ENCODE data around the gene ETV3.

ETV3 gene

DNA sequence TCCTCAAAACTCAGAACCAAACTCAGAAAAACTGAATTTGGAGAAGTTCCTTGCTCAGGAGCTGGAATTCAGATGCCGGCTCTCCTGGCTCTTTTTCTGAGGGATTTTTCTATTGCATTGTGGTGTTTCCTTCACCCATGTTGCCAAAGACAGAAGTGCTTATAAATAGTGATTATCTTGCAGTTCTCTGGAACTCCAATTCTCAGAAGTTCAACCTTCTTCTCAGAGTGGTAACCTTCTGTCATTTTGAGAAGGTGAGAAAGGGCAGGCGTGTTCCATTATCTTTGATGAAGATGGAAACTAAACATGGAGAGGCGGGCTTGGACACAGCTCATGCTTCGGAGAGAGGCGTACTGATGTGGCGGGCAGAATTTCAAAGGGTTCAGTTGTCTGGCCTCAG is 12.4 kb upstream of the ETV3 start:
- H3K27ac ChIP-seq (ENCODE audit: low read depth, low read length), result no peak overlapping the region
- no peak overlapping the region for H2AFZ ChIP-seq (ENCODE audit: low read length, unreplicated experiment)
- no peaks in the 10 kb centered on the region for H3K36me3 ChIP-seq (ENCODE audit: insufficient read depth, low read length)
- H3K4me1 ChIP-seq (ENCODE audit: control insufficient read depth, insufficient read depth, low read length, unreplicated experiment), result peaks cover 18% of the 10 kb centered on the region
- H3K4me3 ChIP-seq (ENCODE audit: low read depth, low read length), result no peak overlapping the region
- H3K79me2 ChIP-seq (ENCODE audit: control insufficient read depth, insufficient read depth, low read length, unreplicated experiment), result no peaks in the 10 kb centered on the region
- 0 out of 2 replicates have a peak, but pooled peaks cover 15% of the 10 kb centered on the region for H3K27me3 ChIP-seq (ENCODE audit: insufficient read depth, low read length)

GRCh38 chr1:157147906-157148700 is 9.9 kb upstream of the ETV3 start:
- Histone ChIP-seq H3K4me3 (ENCODE audit: low read depth, low read length) (no peak overlapping the region), H3K27me3 (ENCODE audit: insufficient read depth, low read length) (0 out of 2 replicates have a peak, but pooled peaks cover 15% of the 10 kb centered on the region), H3K36me3 (ENCODE audit: insufficient read depth, low read length) (no peaks in the 10 kb centered on the region), H3K79me2 (ENCODE audit: control insufficient read depth, insufficient read depth, low read length, unreplicated experiment) (no peaks in the 10 kb centered on the region), H2AFZ (ENCODE audit: low read length, unreplicated experiment) (no peak overlapping the region), H3K4me1 (ENCODE audit: control insufficient read depth, insufficient read depth, low read length, unreplicated experiment) (no peaks in the 10 kb centered on the region), H3K27ac (ENCODE audit: low read depth, low read length) (no peak overlapping the region)

GRCh38 chr1:157147037-157147436 is 8.8 kb upstream of the ETV3 start:
- H3K4me1 ChIP-seq (ENCODE audit: control insufficient read depth, insufficient read depth, low read length, unreplicated experiment), result peaks cover 7% of the 10 kb centered on the region
- no peak overlapping the region for H2AFZ ChIP-seq (ENCODE audit: low read length, unreplicated experiment)
- no peak overlapping the region for H3K27ac ChIP-seq (ENCODE audit: low read depth, low read length)
- H3K79me2 ChIP-seq (ENCODE audit: control insufficient read depth, insufficient read depth, low read length, unreplicated experiment), result no peaks in the 10 kb centered on the region
- H3K36me3 ChIP-seq (ENCODE audit: insufficient read depth, low read length), result no peaks in the 10 kb centered on the region
- H3K4me3 ChIP-seq (ENCODE audit: low read depth, low read length), result no peak overlapping the region
- H3K27me3 ChIP-seq (ENCODE audit: insufficient read depth, low read length), result 0 out of 2 replicates have a peak, but pooled peaks cover 15% of the 10 kb centered on the region

DNA sequence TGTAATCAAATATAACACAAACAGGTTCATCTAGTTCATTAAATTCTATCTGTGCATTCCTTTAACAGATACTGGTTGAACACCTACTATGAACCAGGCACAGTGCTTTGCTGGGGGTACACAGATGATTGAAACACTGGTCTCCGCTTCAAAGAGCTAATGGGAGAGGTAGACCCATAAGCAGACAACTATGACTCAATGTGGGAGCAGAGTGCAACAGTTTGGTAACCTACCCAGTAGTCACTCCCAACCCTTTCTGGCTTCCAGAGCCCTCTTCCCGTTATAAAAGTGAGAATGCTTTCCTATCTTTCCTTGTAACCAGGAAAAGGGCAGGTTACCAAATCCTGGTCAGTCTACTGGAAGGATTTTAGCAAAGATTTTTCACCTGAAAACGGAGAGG is 8.0 kb upstream of the ETV3 start:
- Histone ChIP-seq H3K27me3 (ENCODE audit: insufficient read depth, low read length) (0 out of 2 replicates have a peak, but pooled peaks cover 15% of the 10 kb centered on the region), H2AFZ (ENCODE audit: low read length, unreplicated experiment) (no peak overlapping the region), H3K4me1 (ENCODE audit: control insufficient read depth, insufficient read depth, low read length, unreplicated experiment) (peaks cover 7% of the 10 kb centered on the region), H3K4me3 (ENCODE audit: low read depth, low read length) (no peak overlapping the region), H3K27ac (ENCODE audit: low read depth, low read length) (no peak overlapping the region), H3K79me2 (ENCODE audit: control insufficient read depth, insufficient read depth, low read length, unreplicated experiment) (no peaks in the 10 kb centered on the region), H3K36me3 (ENCODE audit: insufficient read depth, low read length) (no peaks in the 10 kb centered on the region)

- Histone ChIP-seq H2AFZ (ENCODE audit: low read length, unreplicated experiment) (no peak overlapping the region), H3K4me3 (ENCODE audit: low read depth, low read length) (no peak overlapping the region), H3K27me3 (ENCODE audit: insufficient read depth, low read length) (0 out of 2 replicates have a peak, but pooled peaks cover 13% of the 10 kb centered on the region), H3K4me1 (ENCODE audit: control insufficient read depth, insufficient read depth, low read length, unreplicated experiment) (peaks cover 7% of the 10 kb centered on the region), H3K36me3 (ENCODE audit: insufficient read depth, low read length) (no peaks in the 10 kb centered on the region), H3K79me2 (ENCODE audit: control insufficient read depth, insufficient read depth, low read length, unreplicated experiment) (no peaks in the 10 kb centered on the region), H3K27ac (ENCODE audit: low read depth, low read length) (no peak overlapping the region)
Observed at GRCh38 chr1:157145076-157145475, 6.9 kb upstream of the ETV3 start.

DNA sequence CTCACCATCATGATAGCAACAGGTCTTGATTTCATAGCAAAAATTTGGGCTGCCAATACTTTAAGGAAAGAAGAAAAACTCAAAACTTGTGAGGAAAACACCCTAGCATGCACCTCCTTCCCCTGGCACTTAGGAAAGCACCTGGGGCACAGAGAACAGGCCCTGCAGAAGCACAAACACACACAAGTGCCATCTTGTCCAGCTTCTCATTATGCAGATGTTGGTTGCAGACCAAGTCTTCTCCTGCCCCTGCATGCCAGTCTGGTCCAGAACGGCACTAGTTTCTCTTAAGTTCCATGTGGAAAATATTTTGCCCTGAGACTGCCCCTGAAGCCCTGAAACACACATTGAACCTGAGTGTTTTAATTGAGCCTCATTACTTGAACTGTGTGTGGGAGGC is 6.3 kb upstream of the ETV3 start:
- Histone ChIP-seq H3K4me1 (ENCODE audit: control insufficient read depth, insufficient read depth, low read length, unreplicated experiment) (peaks cover 7% of the 10 kb centered on the region), H3K79me2 (ENCODE audit: control insufficient read depth, insufficient read depth, low read length, unreplicated experiment) (no peaks in the 10 kb centered on the region), H3K4me3 (ENCODE audit: low read depth, low read length) (no peak overlapping the region), H2AFZ (ENCODE audit: low read length, unreplicated experiment) (no peak overlapping the region), H3K27me3 (ENCODE audit: insufficient read depth, low read length) (0 out of 2 replicates have a peak, but pooled peaks cover 8% of the 10 kb centered on the region), H3K36me3 (ENCODE audit: insufficient read depth, low read length) (no peaks in the 10 kb centered on the region), H3K27ac (ENCODE audit: low read depth, low read length) (no peak overlapping the region)

DNA sequence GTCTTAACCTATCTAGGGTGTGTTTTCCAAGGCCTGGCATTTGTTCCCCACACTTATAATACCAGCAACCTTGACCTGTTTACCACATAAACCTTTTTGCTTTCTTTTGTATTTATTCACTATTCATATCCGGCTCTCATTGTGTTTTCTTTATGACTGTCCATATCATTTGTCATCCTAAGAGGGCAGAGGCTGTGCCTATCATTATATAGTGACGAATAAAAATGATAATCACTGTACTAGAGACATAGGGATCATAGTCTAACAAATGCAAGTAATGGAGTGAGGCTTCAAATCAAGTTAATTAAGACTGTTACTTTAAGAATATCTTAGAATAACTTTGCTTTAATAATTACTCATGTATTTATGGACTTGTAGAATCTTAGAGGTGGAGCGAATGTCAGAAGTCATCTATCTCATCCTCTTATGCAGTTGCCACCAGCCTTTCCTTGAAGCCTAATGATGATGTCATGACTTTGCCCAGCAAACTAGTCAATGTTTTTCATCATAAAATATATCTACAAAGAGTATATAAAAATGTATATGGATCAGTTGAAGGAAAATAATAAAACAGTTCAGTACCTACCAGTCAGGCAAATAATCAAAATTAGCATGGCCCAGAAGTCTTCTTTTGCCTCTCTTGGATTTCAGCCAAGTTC is 4.7 kb upstream of the ETV3 start:
- peaks cover under 1% of the 10 kb centered on the region for H3K79me2 ChIP-seq (ENCODE audit: control insufficient read depth, insufficient read depth, low read length, unreplicated experiment)
- no peak overlapping the region for H3K4me3 ChIP-seq (ENCODE audit: low read depth, low read length)
- no peak overlapping the region for H2AFZ ChIP-seq (ENCODE audit: low read length, unreplicated experiment)
- 0 out of 2 replicates have a peak, but pooled peaks cover 8% of the 10 kb centered on the region for H3K27me3 ChIP-seq (ENCODE audit: insufficient read depth, low read length)
- H3K27ac ChIP-seq (ENCODE audit: low read depth, low read length), result no peak overlapping the region
- no peaks in the 10 kb centered on the region for H3K36me3 ChIP-seq (ENCODE audit: insufficient read depth, low read length)
- peaks cover 12% of the 10 kb centered on the region for H3K4me1 ChIP-seq (ENCODE audit: control insufficient read depth, insufficient read depth, low read length, unreplicated experiment)

GRCh38 chr1:157142201-157142600 is 4.0 kb upstream of the ETV3 start:
- Histone ChIP-seq H3K79me2 (ENCODE audit: control insufficient read depth, insufficient read depth, low read length, unreplicated experiment) (peaks cover 8% of the 10 kb centered on the region), H3K4me3 (ENCODE audit: low read depth, low read length) (no peak overlapping the region), H3K4me1 (ENCODE audit: control insufficient read depth, insufficient read depth, low read length, unreplicated experiment) (peaks cover 12% of the 10 kb centered on the region), H3K36me3 (ENCODE audit: insufficient read depth, low read length) (no peaks in the 10 kb centered on the region), H3K27ac (ENCODE audit: low read depth, low read length) (no peak overlapping the region), H3K27me3 (ENCODE audit: insufficient read depth, low read length) (0 out of 2 replicates have a peak, but pooled peaks cover 8% of the 10 kb centered on the region), H2AFZ (ENCODE audit: low read length, unreplicated experiment) (no peak overlapping the region)

DNA sequence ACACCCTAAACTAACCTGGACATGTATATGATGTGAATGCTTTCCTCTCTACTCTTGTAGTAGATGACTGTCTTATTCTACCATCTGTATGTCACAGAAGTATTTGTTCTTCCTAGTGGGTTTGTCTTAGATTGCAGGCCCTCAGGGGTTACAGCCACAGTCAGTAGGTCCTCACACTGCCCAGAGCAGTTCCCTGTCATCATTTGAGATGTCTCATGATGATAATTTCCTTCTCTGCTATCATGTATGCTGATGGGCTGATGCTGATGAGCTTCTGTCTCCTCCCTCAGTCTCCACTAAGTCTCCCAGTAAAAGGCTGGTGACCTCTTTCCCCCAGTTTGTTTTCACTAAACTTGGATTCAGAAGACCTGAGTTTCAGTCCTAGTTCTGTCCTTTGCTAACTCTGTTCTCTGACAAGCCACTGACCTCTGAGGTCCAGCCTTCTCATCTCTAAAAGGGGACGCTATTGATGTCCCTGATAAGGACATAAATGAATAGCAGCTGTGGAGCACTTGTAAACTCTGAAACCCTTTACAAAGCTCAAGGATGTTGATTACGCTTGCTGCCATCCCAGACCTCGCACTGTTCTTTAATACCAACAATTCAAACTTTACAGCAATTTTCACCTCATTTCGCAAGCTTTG is 3.1 kb upstream of the ETV3 start:
- Histone ChIP-seq H3K27ac (ENCODE audit: low read depth, low read length) (no peak overlapping the region), H3K36me3 (ENCODE audit: insufficient read depth, low read length) (no peaks in the 10 kb centered on the region), H3K4me3 (ENCODE audit: low read depth, low read length) (no peak overlapping the region), H2AFZ (ENCODE audit: low read length, unreplicated experiment) (no peak overlapping the region), H3K4me1 (ENCODE audit: control insufficient read depth, insufficient read depth, low read length, unreplicated experiment) (peaks cover 18% of the 10 kb centered on the region), H3K27me3 (ENCODE audit: insufficient read depth, low read length) (0 out of 2 replicates have a peak, but pooled peaks cover 4% of the 10 kb centered on the region), H3K79me2 (ENCODE audit: control insufficient read depth, insufficient read depth, low read length, unreplicated experiment) (peaks cover 16% of the 10 kb centered on the region)

DNA sequence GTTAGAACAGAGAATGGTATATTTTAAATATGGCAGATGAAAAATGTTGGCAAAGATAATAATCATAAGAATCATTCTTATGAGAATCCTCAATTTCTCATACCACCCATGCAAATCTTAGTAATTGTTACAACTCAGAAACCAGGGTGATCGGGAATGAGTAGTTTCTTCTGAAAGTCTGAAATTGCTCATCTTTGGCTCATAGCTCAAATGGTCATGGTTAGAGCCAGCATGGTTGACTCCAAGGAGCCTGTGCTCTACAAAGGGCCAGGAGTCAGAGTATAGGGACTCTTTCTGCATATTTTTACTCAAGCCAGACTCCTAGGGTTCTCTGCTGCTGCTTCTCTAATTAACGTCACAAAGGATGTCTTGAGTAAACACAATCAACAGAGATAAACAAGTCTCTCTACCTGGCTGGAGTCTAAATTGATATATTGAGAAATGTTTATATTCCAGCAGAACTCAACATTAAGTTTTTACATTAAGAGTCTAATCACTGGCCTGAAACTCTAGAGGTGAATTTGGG is 1.9 kb upstream of the ETV3 start:
- Histone ChIP-seq H3K36me3 (ENCODE audit: insufficient read depth, low read length) (0 out of 2 replicates have a peak, but pooled peaks cover 6% of the 10 kb centered on the region), H2AFZ (ENCODE audit: low read length, unreplicated experiment) (no peak overlapping the region), H3K79me2 (ENCODE audit: control insufficient read depth, insufficient read depth, low read length, unreplicated experiment) (peaks cover 29% of the 10 kb centered on the region), H3K4me1 (ENCODE audit: control insufficient read depth, insufficient read depth, low read length, unreplicated experiment) (peaks cover 26% of the 10 kb centered on the region), H3K27ac (ENCODE audit: low read depth, low read length) (no peak overlapping the region), H3K4me3 (ENCODE audit: low read depth, low read length) (no peak overlapping the region), H3K27me3 (ENCODE audit: insufficient read depth, low read length) (no peaks in the 10 kb centered on the region)

Data from ACC112 (cell line).